GM18519 (cell line): ENCODE measurements around the gene CLK2.

Source experiments
- ATAC-seq: cut with Tn5 transposase; IDR thresholded peaks from one replicate; pipeline ENCODE4 v1.9.1; 2021; ENCODE audit warnings: mild to moderate bottlenecking, moderate library complexity; ENCODE audit not compliant: unreplicated experiment, low FRiP score

The CLK2 gene

GRCh38 chr1:155273343-155274245 lies at the start of gene CLK2:
Gene CLK2, minus strand, starts transcription at chr1:155273504. Its CDS starts 2,527 bp downstream, at chr1:155270977.
- peak; percentile 56 for ATAC-seq

GRCh38 chr1:155322571-155322952 lies 49.3 kb upstream of the CLK2 start:
- ATAC-seq, result no peak

- ATAC-seq, result no peak
Observed at GRCh38 chr1:155321639-155322503, 48.6 kb upstream of the CLK2 start.

GRCh38 chr1:155320661-155321617 lies 47.6 kb upstream of the CLK2 start, which contains the start of gene RUSC1:
Gene RUSC1, plus strand, starts transcription at chr1:155320894. Its CDS starts 880 bp downstream, at chr1:155321774.
- no peak for ATAC-seq

- ATAC-seq, result no peak
Observed at GRCh38 chr1:155320252-155320651, 46.9 kb upstream of the CLK2 start.

GRCh38 chr1:155319536-155319935 lies 46.2 kb upstream of the CLK2 start:
- no peak for ATAC-seq

GRCh38 chr1:155318082-155318481 lies 44.8 kb upstream of the CLK2 start:
- no peak for ATAC-seq

- ATAC-seq, result no peak
Observed at GRCh38 chr1:155316922-155317321, 43.6 kb upstream of the CLK2 start.

GRCh38 chr1:155313261-155313660 lies 40.0 kb upstream of the CLK2 start:
- no peak for ATAC-seq

- no peak for ATAC-seq
Observed at GRCh38 chr1:155309423-155310021, 36.2 kb upstream of the CLK2 start.

- ATAC-seq, result peak; percentile 76
Observed at GRCh38 chr1:155308493-155309422, 35.5 kb upstream of the CLK2 start, which contains the start of gene FDPS. Gene FDPS, plus strand, starts transcription at chr1:155308866. Its CDS starts 924 bp downstream, at chr1:155309790.

GRCh38 chr1:155307247-155307740 lies 34.0 kb upstream of the CLK2 start:
- no peak for ATAC-seq

- ATAC-seq, result no peak
Observed at GRCh38 chr1:155305881-155306391, 32.6 kb upstream of the CLK2 start.

GRCh38 chr1:155304558-155305063 lies 31.3 kb upstream of the CLK2 start:
- no peak for ATAC-seq

GRCh38 chr1:155301342-155301841 lies 28.1 kb upstream of the CLK2 start, which contains the start of gene PKLR:
Gene PKLR, minus strand, starts transcription at chr1:155301438. Its CDS starts 43 bp downstream, at chr1:155301395.
- no peak for ATAC-seq

GRCh38 chr1:155300553-155301329 lies 27.4 kb upstream of the CLK2 start:
- no peak for ATAC-seq

- no peak for ATAC-seq
Observed at GRCh38 chr1:155300024-155300423, 26.7 kb upstream of the CLK2 start.
